H1 (cell line): ENCODE measurements around the gene LHB. TPM values are rescaled to one million over a fixed set of nuclear protein-coding genes. Genes with fewer than 3 reads are reported as not detected.
A peak's percentile ranks its signal among the peaks of the same experiment; 100 is the strongest.

Experiments
- CTCF ChIA-PET: fragments of 300-600 bp; sonication (Branson Sonifier 250); formaldehyde crosslinking; loops from one replicate; lab custom pipeline; 2021; ENCODE audit not compliant: partially characterized antibody; lab: Charles Lee
- POLR2A ChIA-PET: fragments of 300-600 bp; sonication (Branson Sonifier 250); formaldehyde crosslinking; loops from one replicate; lab custom pipeline; 2021; ENCODE audit warnings: inconsistent platforms; ENCODE audit not compliant: partially characterized antibody; lab: Charles Lee
- DNase-seq, 2 experiments: peaks; one replicate each; pipeline versions ENCODE4 v3.0.0 to v3.0.0-alpha.2; 2010 to 2022; ENCODE audit warnings: low spot score in 2 of 2, low read depth in 1 of 2, mixed read lengths in 1 of 2
- FAIRE-seq: peaks from 2 replicates; lab custom pipeline; 2011; peaks lifted over from hg19 to GRCh38; lab: Jason Lieb, UNC
- H2AFZ ChIP-seq: 2 replicates; pipeline ENCODE4 v1.8.1; 2012; ENCODE audit warnings: low read length, inconsistent platforms
- H2AK5ac ChIP-seq: 2 replicates; pipeline ENCODE4 v1.6.1; 2013; ENCODE audit warnings: low read depth, low read length
- H2BK120ac ChIP-seq: replicated peaks from 2 replicates; pipeline ENCODE3; 2013; ENCODE audit warnings: low read depth, low read length, inconsistent platforms
- H2BK12ac ChIP-seq: 2 replicates; pipeline ENCODE4 v1.6.1; 2013; ENCODE audit warnings: low read depth, low read length
- H2BK15ac ChIP-seq: 2 replicates; pipeline ENCODE4 v1.6.1; 2013; ENCODE audit warnings: low read length
- H2BK20ac ChIP-seq: 2 replicates; pipeline ENCODE4 v1.6.1; 2013; ENCODE audit warnings: low read length
- H2BK5ac ChIP-seq: 2 replicates; pipeline ENCODE4 v1.6.1; 2013; ENCODE audit warnings: low read depth, low read length
- H3K14ac ChIP-seq: 2 replicates; pipeline ENCODE4 v1.6.1; 2013; ENCODE audit warnings: inconsistent platforms; ENCODE audit not compliant: insufficient read length
- H3K18ac ChIP-seq: 2 replicates; pipeline ENCODE4 v1.6.1; 2013; ENCODE audit warnings: low read length; ENCODE audit errors: extremely low read depth
- H3K23ac ChIP-seq: 2 replicates; pipeline ENCODE4 v1.6.1; 2013; ENCODE audit warnings: inconsistent platforms; ENCODE audit not compliant: insufficient read length
- H3K23me2 ChIP-seq: 2 replicates; pipeline ENCODE4 v1.6.1; 2013; ENCODE audit warnings: low read depth, low read length
- H3K27ac ChIP-seq: 2 replicates; pipeline ENCODE4 v1.6.1; 2011; ENCODE audit warnings: low read depth, low read length, inconsistent platforms
- H3K27me3 ChIP-seq, 4 experiments: replicated peaks in 1 of 4; 1 replicate in 1 of 4; 2 replicates in 3 of 4; pipeline versions ENCODE4 v1.6.1 to v1.8.1; 2011 to 2013; ENCODE audit warnings: low read length in 3 of 4, mild to moderate bottlenecking in 3 of 4, inconsistent platforms in 2 of 4, mixed read lengths in 2 of 4, moderate library complexity in 1 of 4; ENCODE audit not compliant: control insufficient read depth in 3 of 4, insufficient read depth in 3 of 4; ENCODE audit errors: extremely low read depth in 1 of 4
- H3K36me3 ChIP-seq, 4 experiments: 2 replicates each; pipeline versions ENCODE4 v1.6.1 to v1.8.1; 2011 to 2013; ENCODE audit warnings: mild to moderate bottlenecking in 4 of 4, low read length in 3 of 4, moderate library complexity in 2 of 4, control low read depth in 1 of 4, inconsistent platforms in 1 of 4; ENCODE audit not compliant: insufficient read depth in 4 of 4, control insufficient read depth in 2 of 4
- H3K4ac ChIP-seq: replicated peaks from 2 replicates; pipeline ENCODE3; 2013; ENCODE audit warnings: low read length, low read depth, mixed read lengths, inconsistent platforms; ENCODE audit not compliant: insufficient read length
- H3K4me1 ChIP-seq, 4 experiments: replicated peaks in 1 of 4; 1 replicate in 1 of 4; 2 replicates in 3 of 4; pipeline versions ENCODE4 v1.6.1 to v1.8.1; 2011 to 2013; ENCODE audit warnings: low read length in 3 of 4, inconsistent platforms in 2 of 4, mixed read lengths in 1 of 4; ENCODE audit not compliant: insufficient read depth in 4 of 4, control insufficient read depth in 3 of 4
- H3K4me2 ChIP-seq, 2 experiments: 2 replicates each; pipeline versions ENCODE4 v1.6.1 to v1.8.1; 2011 to 2013; ENCODE audit warnings: low read depth in 2 of 2, low read length in 2 of 2, control low read depth in 1 of 2, inconsistent platforms in 1 of 2, mild to moderate bottlenecking in 1 of 2; ENCODE audit not compliant: insufficient read depth in 1 of 2
- H3K4me3 ChIP-seq, 4 experiments: fragments of 200-600, 300-600 bp in 1 of 4; sonication (generic), shearing (Covaris generic), sonication (Bioruptor Twin) in 1 of 4; 2 replicates each; pipeline versions ENCODE4 v1.5.1 to v1.8.1; 2011 to 2016; ENCODE audit warnings: low read length in 4 of 4, low read depth in 3 of 4, control low read depth in 2 of 4, inconsistent platforms in 2 of 4, mild to moderate bottlenecking in 2 of 4, mixed read lengths in 1 of 4, moderate library complexity in 1 of 4; ENCODE audit not compliant: insufficient read depth in 2 of 4; ENCODE audit errors: extremely low read depth in 1 of 4
- H3K56ac ChIP-seq: replicated peaks from 2 replicates; pipeline ENCODE3; 2013; ENCODE audit warnings: low read depth, mild to moderate bottlenecking, mixed read lengths, low read length, inconsistent platforms; ENCODE audit not compliant: insufficient read length
- H3K79me1 ChIP-seq: 2 replicates; pipeline ENCODE4 v1.6.1; 2013; ENCODE audit warnings: low read depth, low read length, control low read depth
- H3K79me2 ChIP-seq, 2 experiments: 2 replicates each; pipeline versions ENCODE4 v1.6.1 to v1.8.1; 2012 to 2013; ENCODE audit warnings: low read length in 2 of 2, mild to moderate bottlenecking in 2 of 2, inconsistent platforms in 1 of 2; ENCODE audit not compliant: insufficient read depth in 2 of 2, control insufficient read depth in 1 of 2
- H3K9ac ChIP-seq, 4 experiments: replicated peaks in 1 of 4; 1 replicate in 1 of 4; 2 replicates in 3 of 4; pipeline versions ENCODE4 v1.6.1 to v1.8.1; 2011 to 2013; ENCODE audit warnings: low read depth in 3 of 4, low read length in 3 of 4, control low read depth in 2 of 4, mild to moderate bottlenecking in 2 of 4, moderate library complexity in 2 of 4, inconsistent platforms in 1 of 4; ENCODE audit errors: extremely low read depth in 1 of 4
- H3K9me3 ChIP-seq, 2 experiments: 2 replicates each; pipeline versions ENCODE4 v1.6.1 to v1.8.1; 2012 to 2013; ENCODE audit warnings: mild to moderate bottlenecking in 2 of 2, moderate library complexity in 2 of 2, control low read depth in 1 of 2, inconsistent platforms in 1 of 2, low read depth in 1 of 2, low read length in 1 of 2, mixed read lengths in 1 of 2; ENCODE audit not compliant: insufficient read depth in 2 of 2
- H4K20me1 ChIP-seq, 2 experiments: replicated peaks in 1 of 2; 2 replicates each; pipeline versions ENCODE3 to v1.8.1; 2011 to 2013; ENCODE audit warnings: inconsistent platforms in 2 of 2, low read length in 2 of 2, mild to moderate bottlenecking in 1 of 2; ENCODE audit not compliant: insufficient read depth in 2 of 2, control insufficient read depth in 1 of 2
- H4K5ac ChIP-seq: 2 replicates; pipeline ENCODE4 v1.6.1; 2013; ENCODE audit warnings: low read length, low read depth, mixed read lengths, inconsistent platforms; ENCODE audit not compliant: insufficient read length
- H4K8ac ChIP-seq: 2 replicates; pipeline ENCODE4 v1.8.0; 2013; ENCODE audit warnings: mild to moderate bottlenecking, moderate library complexity, low read length, inconsistent platforms; ENCODE audit not compliant: insufficient read depth; ENCODE audit errors: extremely low read depth
- H4K91ac ChIP-seq: replicated peaks from 2 replicates; pipeline ENCODE3; 2013; ENCODE audit warnings: low read length, mixed read lengths, inconsistent platforms; ENCODE audit not compliant: insufficient read length
- BCL11A ChIP-seq, 2 experiments: IDR thresholded peaks; one replicate each; pipeline ENCODE4 v1.6.1; 2011; ENCODE audit warnings: low read depth in 2 of 2, low read length in 2 of 2, mild to moderate bottlenecking in 2 of 2
- BRCA1 ChIP-seq: IDR thresholded peaks from 2 replicates; pipeline ENCODE4 v1.6.1; 2012; ENCODE audit warnings: low read depth, low read length, improper control_type of control experiment
- E2F6 ChIP-seq: IDR thresholded peaks from 2 replicates; pipeline ENCODE4 v1.6.1; 2012; ENCODE audit warnings: inconsistent platforms
- FOSL1 ChIP-seq: IDR thresholded peaks from 2 replicates; pipeline ENCODE4 v1.6.1; 2011; ENCODE audit warnings: mild to moderate bottlenecking, low read depth, low read length, moderate library complexity; ENCODE audit not compliant: insufficient read depth
- JUN ChIP-seq: IDR thresholded peaks from 2 replicates; pipeline ENCODE4 v1.6.1; 2011; ENCODE audit warnings: low read depth, mild to moderate bottlenecking, improper control_type of control experiment, low read length
- MAX ChIP-seq: IDR thresholded peaks from 2 replicates; pipeline ENCODE4 v1.6.1; 2012; ENCODE audit warnings: inconsistent platforms
- NANOG ChIP-seq: IDR thresholded peaks from 2 replicates; pipeline ENCODE4 v1.6.1; 2011; ENCODE audit warnings: low read length, low read depth, mild to moderate bottlenecking, inconsistent platforms; ENCODE audit not compliant: insufficient read depth, poor library complexity, severe bottlenecking
- RBBP5 ChIP-seq: IDR thresholded peaks from 2 replicates; pipeline ENCODE4 v1.7.1; 2012; ENCODE audit warnings: low read depth, mild to moderate bottlenecking, inconsistent platforms, low read length, moderate library complexity, borderline replicate concordance
- SP1 ChIP-seq: IDR thresholded peaks from 2 replicates; pipeline ENCODE4 v1.6.1; 2011; ENCODE audit warnings: low read depth, low read length
- SP2 ChIP-seq: IDR thresholded peaks from 2 replicates; pipeline ENCODE4 v1.6.1; 2012; ENCODE audit warnings: mild to moderate bottlenecking, low read length, inconsistent platforms
- TBP ChIP-seq: IDR thresholded peaks from 2 replicates; pipeline ENCODE4 v1.6.1; 2011; ENCODE audit warnings: low read depth, low read length, improper control_type of control experiment
- WGBS, 2 experiments: shearing (Covaris generic) in 1 of 2; methylation state at CpG; one replicate each; pipeline versions ENCODE4 v1.1.6 to v1.1.7; 2013 to 2015; ENCODE audit warnings: low lambda C conversion rate in 2 of 2, mixed read lengths in 2 of 2, inconsistent platforms in 1 of 2, low coverage in 1 of 2, missing lambda C conversion rate in 1 of 2; ENCODE audit not compliant: insufficient replicate concordance in 2 of 2, insufficient coverage in 1 of 2, insufficient read length in 1 of 2; ENCODE audit errors: extremely low coverage in 1 of 2, missing lambda C conversion rate in 1 of 2; 5-methylcytosine and 5-hydroxymethylcytosine counted together
- polyA plus RNA-seq, 7 experiments: library from polyadenylated mRNA; depleted of rRNA in 3 of 7; stranded (reverse) in 5 of 7; unstranded in 2 of 7; fragments of >200 nt in 5 of 7; fragments of 200-250 nt in 2 of 7; gene quantifications; 1 replicate in 5 of 7; 2 replicates in 1 of 7; 4 replicates in 1 of 7; pipeline versions ENCODE4 v1.2.1 to v1.2.3, GENCODE V29; 2011 to 2013; ENCODE audit warnings: missing spikeins in 2 of 7, mixed read lengths in 2 of 7
- total RNA-seq: library from RNA; stranded (reverse); fragmentation: NEBNext Ultra II Directional; extraction: Animal tissue kit (Norgen Biotek cat#: 25700); gene quantifications from 2 replicates; pipeline ENCODE4 v1.2.1, GENCODE V29; 2021

LHB gene
- total and polyA plus RNA-seq, 2 of the 8 experiments (the other 6 are each of a cell fraction or from before 2014, with no cell fraction given) = 0.53 TPM; not detected in 1

- Histone ChIP-seq H4K20me1 (peaks cover 0 to 2% of the 10 kb centered on the region in 2 experiments), H3K14ac (no peak overlapping the region), H4K8ac (no peak overlapping the region; the same call in 1 of the 2 replicates), H2BK5ac (no peak overlapping the region), H3K18ac (no peak overlapping the region), H2BK120ac (no peak overlapping the region), H2BK15ac (no peak overlapping the region), H3K79me2 (no peaks in the 10 kb centered on the region), H4K5ac (no peak overlapping the region), H3K4me3 (no peak overlapping the region), H3K27me3 (peaks cover 10 to 48% (median 44%) of the 10 kb centered on the region in 4 experiments), H3K23ac (no peak overlapping the region), H4K91ac (no peak overlapping the region), H3K4me2 (peak overlapping the region in 1 of 2 experiments; percentile 80; a peak in 1 of 4 replicates), H2AFZ (no peak overlapping the region), H3K9ac (no peak overlapping the region), H3K9me3 (no peaks in the 10 kb centered on the region), H2BK20ac (no peak overlapping the region), H3K23me2 (peaks cover 6% of the 10 kb centered on the region; the same call in 1 of the 2 replicates), H2AK5ac (no peak overlapping the region), H3K79me1 (no peaks in the 10 kb centered on the region), H3K36me3 (no peaks in the 10 kb centered on the region), H3K27ac (no peak overlapping the region), H2BK12ac (no peak overlapping the region), H3K4ac (no peak overlapping the region), H3K56ac (no peak overlapping the region), H3K4me1 (peaks cover 0 to 11% (median 10%) of the 10 kb centered on the region in 4 experiments; a peak in 6 of 7 replicates)
- ChIA-PET CTCF (interaction anchor here (1.2 to 3.5 kb wide), 7 partner anchors 11 to 152 kb away, joined by 3 to 25 read pairs (median 4); no protein-coding TSS in a partner anchor), POLR2A (interaction anchor here (1.2 to 2.1 kb wide), 2 partner anchors 15 to 30 kb away, joined by 3 to 6 read pairs; no protein-coding TSS in a partner anchor)
- 70% methylated on average over 9 of the region's 10 CpGs; no CpG with 5 or more reads in 1 of the 2 experiments for WGBS, 2 experiments
- FAIRE-seq (no peak), DNase-seq (no peak)
- TF ChIP-seq JUN (no peak), FOSL1 (no peak), SP2 (peak; percentile 16; the same call in 1 of the 2 replicates), E2F6 (no peak), TBP (no peak), RBBP5 (no peak), BRCA1 (no peak), NANOG (no peak), MAX (peak; percentile 58), BCL11A (IDR thresholded peaks at IDR 0.05; ENCODE audit: low read depth in 2 of 2, low read length in 2 of 2) (no peak), SP1 (peak; percentile 50; the same call in 1 of the 2 replicates)
Measured at GRCh38 chr19:49058562-49058961, 41.7 kb upstream of the LHB start.
